ENCODE measurements around the gene CSH1. TPM values are rescaled to one million over a fixed set of nuclear protein-coding genes. Genes with fewer than 3 reads are reported as not detected.

Gene CSH1
- total RNA-seq, 1 experiment from 2014 or later, result not detected

DNA sequence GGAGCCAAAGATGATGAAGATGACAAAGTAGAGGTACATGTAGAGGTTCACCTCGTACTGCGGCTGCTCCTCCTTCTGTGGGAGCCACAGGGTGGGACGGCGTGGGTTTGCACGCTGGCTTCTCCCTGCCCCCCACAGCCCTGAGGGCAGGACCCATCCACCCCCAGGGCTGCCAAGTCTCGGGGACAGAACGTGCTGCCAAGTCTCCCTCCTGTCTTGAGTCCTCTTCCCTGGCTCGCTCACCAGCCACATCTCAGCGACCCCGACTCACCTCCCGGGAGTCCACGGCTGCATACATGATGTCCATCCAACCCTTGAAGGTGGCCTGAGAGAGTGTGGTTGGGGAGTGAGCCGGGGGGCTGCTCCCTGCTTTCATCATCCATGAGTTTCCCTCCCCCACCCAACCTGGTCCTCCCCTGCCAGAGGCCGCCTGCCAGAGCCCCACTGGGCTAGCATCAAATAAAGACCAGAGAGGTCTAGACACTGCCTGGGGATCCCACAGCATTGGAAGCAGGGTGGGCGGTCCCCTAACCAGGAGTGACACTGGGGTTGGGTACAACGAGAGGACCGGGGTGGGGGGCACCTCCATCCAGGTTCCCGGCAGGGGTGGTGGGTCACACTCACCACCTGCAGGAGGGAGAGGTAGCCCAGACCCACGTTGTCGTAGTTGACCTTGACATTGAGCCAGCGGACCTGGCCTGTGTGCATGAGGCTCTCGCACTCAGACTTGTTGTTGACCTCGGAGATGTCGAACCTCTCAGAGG lies 48.5 kb upstream of the CSH1 start:
- no peak overlapping the region for H2BK12ac ChIP-seq (ENCODE audit: insufficient read length, low read depth, low read length)
- no peak overlapping the region for H2BK20ac ChIP-seq (ENCODE audit: low read depth, low read length, poor library complexity, severe bottlenecking)
- no CpG with 5 or more reads among the region's 24 CpGs for WGBS (ENCODE audit: extremely low coverage, insufficient read length, low lambda C conversion rate)
- H2BK5ac ChIP-seq (ENCODE audit: insufficient read length, low read length), result no peak overlapping the region
- no peak overlapping the region for H3K27ac ChIP-seq (ENCODE audit: insufficient read length, low read depth, low read length)
- no peak for DNase-seq
- H3K4me1 ChIP-seq (ENCODE audit: insufficient read depth, low read length), result no peaks in the 10 kb centered on the region
- Mint-ChIP-seq H3K27ac (no peak overlapping the region), H3K36me3 (ENCODE audit: insufficient read depth in 1 of 3, low read depth in 3 of 3) (peaks cover 9 to 26% (median 11%) of the 10 kb centered on the region in 3 experiments; a peak in 6 of 7 replicates), H3K4me1 (peaks cover 2 to 6% of the 10 kb centered on the region in 2 experiments; a peak in 2 of 4 replicates), H3K4me3 (no peak overlapping the region), H3K9me3 (no peaks in the 10 kb centered on the region), H3K27me3 (ENCODE audit: low read depth) (peaks cover 3% of the 10 kb centered on the region; the same call in 1 of the 2 replicates)
- no peak overlapping the region for H3K14ac ChIP-seq (ENCODE audit: insufficient read depth, low read length)
- H3T11ph ChIP-seq (ENCODE audit: low read length), result no peak overlapping the region
- no peak overlapping the region for H2BK15ac ChIP-seq (ENCODE audit: low read depth, low read length)
- no peak overlapping the region for H3K4ac ChIP-seq (ENCODE audit: low read depth, low read length)
- no peaks in the 10 kb centered on the region for H3K79me2 ChIP-seq (ENCODE audit: insufficient read depth, low read length)
- H3K18ac ChIP-seq (ENCODE audit: insufficient read length, low read depth, low read length), result no peak overlapping the region
- no peak overlapping the region for H2BK120ac ChIP-seq (ENCODE audit: low read depth, low read length, poor library complexity, severe bottlenecking)
- TF ChIP-seq, protein P1, sequence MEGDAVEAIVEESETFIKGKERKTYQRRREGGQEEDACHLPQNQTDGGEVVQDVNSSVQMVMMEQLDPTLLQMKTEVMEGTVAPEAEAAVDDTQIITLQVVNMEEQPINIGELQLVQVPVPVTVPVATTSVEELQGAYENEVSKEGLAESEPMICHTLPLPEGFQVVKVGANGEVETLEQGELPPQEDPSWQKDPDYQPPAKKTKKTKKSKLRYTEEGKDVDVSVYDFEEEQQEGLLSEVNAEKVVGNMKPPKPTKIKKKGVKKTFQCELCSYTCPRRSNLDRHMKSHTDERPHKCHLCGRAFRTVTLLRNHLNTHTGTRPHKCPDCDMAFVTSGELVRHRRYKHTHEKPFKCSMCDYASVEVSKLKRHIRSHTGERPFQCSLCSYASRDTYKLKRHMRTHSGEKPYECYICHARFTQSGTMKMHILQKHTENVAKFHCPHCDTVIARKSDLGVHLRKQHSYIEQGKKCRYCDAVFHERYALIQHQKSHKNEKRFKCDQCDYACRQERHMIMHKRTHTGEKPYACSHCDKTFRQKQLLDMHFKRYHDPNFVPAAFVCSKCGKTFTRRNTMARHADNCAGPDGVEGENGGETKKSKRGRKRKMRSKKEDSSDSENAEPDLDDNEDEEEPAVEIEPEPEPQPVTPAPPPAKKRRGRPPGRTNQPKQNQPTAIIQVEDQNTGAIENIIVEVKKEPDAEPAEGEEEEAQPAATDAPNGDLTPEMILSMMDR (conservative IDR thresholded peaks at IDR 0.05), result no peak
- no peak overlapping the region for H4K91ac ChIP-seq (ENCODE audit: insufficient read length, low read depth, low read length)
- H2AFZ ChIP-seq (ENCODE audit: low read length), result no peak overlapping the region
- H2AK5ac ChIP-seq (ENCODE audit: insufficient read length, low read length), result no peak overlapping the region
- H4K5ac ChIP-seq (ENCODE audit: insufficient read length, low read depth, low read length), result no peak overlapping the region
- no peak overlapping the region for H3K56ac ChIP-seq (ENCODE audit: insufficient read length, low read depth, low read length)
- H3K9ac ChIP-seq (ENCODE audit: extremely low read depth, insufficient read length, low read length), result no peak overlapping the region
- H3K27me3 ChIP-seq (ENCODE audit: insufficient read depth, low read length), result no peaks in the 10 kb centered on the region
- no peaks in the 10 kb centered on the region for H3K79me1 ChIP-seq (ENCODE audit: insufficient read depth, low read depth, low read length, poor library complexity, severe bottlenecking)
- no peaks in the 10 kb centered on the region for H4K20me1 ChIP-seq (ENCODE audit: control insufficient read depth, insufficient read depth, insufficient read length)
- no peaks in the 10 kb centered on the region for H3K9me3 ChIP-seq (ENCODE audit: control insufficient read depth, low read depth, low read length)
- no peak overlapping the region for H3K23ac ChIP-seq (ENCODE audit: insufficient read length, low read depth, low read length)
- H4K8ac ChIP-seq (replicated peaks; ENCODE audit: insufficient read length, low read depth, low read length), result no peak overlapping the region
- H3K4me2 ChIP-seq (ENCODE audit: insufficient read depth, insufficient read length, low read length), result no peak overlapping the region
- H3K23me2 ChIP-seq (ENCODE audit: insufficient read length, low read depth, low read length, poor library complexity, severe bottlenecking), result no peaks in the 10 kb centered on the region
